Activated naive CD4-positive, alpha-beta T cell treated with anti-CD3 and anti-CD28 coated beads for 36 hours (primary cell): ENCODE data around the gene RRBP1. TPM values are rescaled to one million over a fixed set of nuclear protein-coding genes. Genes with fewer than 3 reads are reported as not detected.

Source experiments
- CTCF ChIA-PET: fragments of 350-600 bp; sonication (Branson Sonifier 250); formaldehyde crosslinking; loops from one replicate; lab custom pipeline; 2021; ENCODE audit warnings: antibody characterized with exemption; lab: Charles Lee
- DNase-seq: peaks from one replicate; pipeline ENCODE4 v3.0.0-alpha.2; 2020
- H3K27ac Mint-ChIP-seq: one replicate; pipeline ENCODE4 v1.8.0; 2021; ENCODE audit warnings: mild to moderate bottlenecking, mixed read lengths
- H3K27me3 Mint-ChIP-seq: one replicate; pipeline ENCODE4 v1.8.0; 2021; ENCODE audit warnings: low read depth, mixed read lengths
- H3K36me3 Mint-ChIP-seq: one replicate; pipeline ENCODE4 v1.8.0; 2021; ENCODE audit warnings: low read depth, mixed read lengths
- H3K4me1 Mint-ChIP-seq: one replicate; pipeline ENCODE4 v1.8.0; 2021; ENCODE audit warnings: low read depth, mixed read lengths
- H3K4me3 Mint-ChIP-seq: one replicate; pipeline ENCODE4 v1.8.0; 2021; ENCODE audit warnings: mild to moderate bottlenecking, moderate library complexity, mixed read lengths
- H3K9me3 Mint-ChIP-seq: one replicate; pipeline ENCODE4 v1.8.0; 2021; ENCODE audit warnings: mixed read lengths
- intact Hi-C: fragments of 100-400 bp; cut with micrococcal nuclease; formaldehyde crosslinking; loops from one replicate; pipeline ENCODE4 v1.15.1; 2023
- total RNA-seq, 2 experiments: library from RNA; stranded (reverse); gene quantifications; one replicate each; pipeline ENCODE4 v1.2.3, GENCODE V29; 2021

The RRBP1 gene
- total RNA-seq, 2 experiments from 2014 or later = 19.6 to 20.0 TPM

GRCh38 chr20:17705916-17706315 lies 23.9 kb upstream of the RRBP1 start:
- Mint-ChIP-seq H3K4me1 (no peaks in the 10 kb centered on the region), H3K27me3 (no peaks in the 10 kb centered on the region), H3K9me3 (no peaks in the 10 kb centered on the region), H3K4me3 (no peak overlapping the region), H3K36me3 (no peaks in the 10 kb centered on the region), H3K27ac (no peak overlapping the region)
- intact Hi-C loops = no loop called here
- DNase-seq = no peak
- CTCF ChIA-PET = interaction anchor here (1.1 kb wide), 1 partner anchor 192 kb away, joined by 4 read pairs; no protein-coding TSS in a partner anchor

DNA sequence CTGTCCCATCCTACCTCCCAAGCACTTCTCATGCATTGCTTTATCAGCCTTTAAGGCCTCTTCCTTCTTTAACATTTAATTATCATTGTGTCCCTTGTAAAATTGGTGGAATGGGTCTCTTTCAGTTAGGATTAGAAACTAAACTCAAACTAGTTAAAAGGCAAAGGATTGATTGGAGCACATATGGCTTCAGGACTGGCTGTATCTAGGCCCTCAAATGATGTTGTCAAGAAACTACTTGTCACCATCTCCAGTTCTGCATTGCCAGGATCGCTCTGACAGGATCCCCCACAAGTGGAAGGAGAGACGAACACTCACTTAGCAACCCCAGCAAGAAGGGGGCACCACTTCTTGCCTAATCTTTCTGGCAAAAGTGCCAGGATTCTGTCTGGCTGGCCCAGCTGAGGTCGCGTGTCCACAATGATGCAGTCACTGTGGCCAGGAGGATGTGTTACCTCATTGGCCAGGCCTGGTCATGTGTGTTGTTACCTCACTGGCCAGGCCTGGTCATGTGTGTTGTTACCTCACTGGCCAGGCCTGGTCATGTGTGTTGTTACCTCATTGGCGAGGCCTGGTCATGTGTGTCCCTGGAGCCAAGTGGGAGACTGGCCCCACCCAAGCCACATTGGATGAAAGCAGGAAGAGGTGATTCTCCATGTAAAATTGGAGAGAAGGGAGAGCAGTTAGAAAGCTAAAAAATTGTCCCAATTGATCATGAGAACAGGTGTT lies 22.7 kb upstream of the RRBP1 start:
- CTCF ChIA-PET = interaction anchor here (1.1 kb wide), 1 partner anchor 193 kb away, joined by 4 read pairs; no protein-coding TSS in a partner anchor

GRCh38 chr20:17701826-17702225 lies 19.8 kb upstream of the RRBP1 start:
- no peak overlapping the region for H3K27ac Mint-ChIP-seq
- H3K4me1 Mint-ChIP-seq = no peaks in the 10 kb centered on the region
- CTCF ChIA-PET = no interaction called here
- no peaks in the 10 kb centered on the region for H3K27me3 Mint-ChIP-seq
- DNase-seq = no peak
- H3K9me3 Mint-ChIP-seq = no peaks in the 10 kb centered on the region
- no peaks in the 10 kb centered on the region for H3K36me3 Mint-ChIP-seq
- intact Hi-C loops = no loop called here
- H3K4me3 Mint-ChIP-seq = no peak overlapping the region

More for the DNA sequence above, 22.7 kb upstream of the RRBP1 start:
- H3K27ac Mint-ChIP-seq = no peak overlapping the region
- H3K4me1 Mint-ChIP-seq = no peaks in the 10 kb centered on the region
- DNase-seq = no peak
- no peaks in the 10 kb centered on the region for H3K9me3 Mint-ChIP-seq
- intact Hi-C loops = no loop called here
- H3K36me3 Mint-ChIP-seq = no peaks in the 10 kb centered on the region
- no peak overlapping the region for H3K4me3 Mint-ChIP-seq
- no peaks in the 10 kb centered on the region for H3K27me3 Mint-ChIP-seq

DNA sequence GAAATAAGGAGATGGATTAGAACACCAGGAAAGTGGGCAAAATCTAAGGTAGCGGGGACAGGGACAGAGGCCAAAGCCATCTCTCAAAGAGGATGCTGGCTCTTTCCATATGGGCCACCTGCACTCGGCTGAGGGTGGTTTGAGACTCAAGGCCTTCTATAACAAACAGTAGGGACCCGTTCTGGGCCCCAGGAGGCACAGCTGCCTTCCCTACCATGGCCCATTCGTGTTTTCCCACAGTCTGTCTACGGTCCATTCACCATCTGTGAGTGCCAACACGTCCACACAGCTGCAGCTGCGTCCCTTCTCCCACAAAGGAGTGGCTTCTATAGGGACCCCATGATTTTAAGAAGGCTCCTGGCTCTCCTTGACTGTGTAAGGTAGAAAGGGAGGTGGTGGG lies 18.6 kb upstream of the RRBP1 start:
- Mint-ChIP-seq H3K27ac (no peak overlapping the region), H3K4me1 (no peaks in the 10 kb centered on the region), H3K27me3 (no peaks in the 10 kb centered on the region), H3K9me3 (no peaks in the 10 kb centered on the region), H3K4me3 (no peak overlapping the region), H3K36me3 (no peaks in the 10 kb centered on the region)
- intact Hi-C loops = no loop called here
- CTCF ChIA-PET = interaction anchor here (1.6 kb wide), 1 partner anchor 18 kb away, joined by 3 read pairs; the partner anchor contains the start of gene RRBP1
- DNase-seq = no peak

DNA sequence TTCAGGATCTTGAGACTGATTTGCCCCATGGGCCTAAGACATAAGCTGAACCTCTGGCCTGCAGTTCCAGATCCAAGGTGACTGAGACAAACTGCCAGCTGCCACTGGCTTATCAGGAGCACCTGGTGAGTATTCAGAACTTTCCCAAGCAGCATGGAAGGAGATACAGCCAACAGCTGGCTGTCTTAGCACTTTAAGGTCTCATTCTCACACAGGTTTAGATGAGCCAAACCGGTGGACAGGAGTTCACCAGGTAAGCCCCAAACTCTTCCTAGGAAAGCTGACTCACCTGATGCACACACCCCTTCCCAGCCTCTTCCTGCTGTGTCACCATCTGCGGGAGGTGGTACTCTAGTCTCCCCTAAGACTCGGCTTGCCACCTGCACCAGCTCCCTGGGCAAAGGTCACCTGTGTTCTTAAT lies 17.9 kb upstream of the RRBP1 start, which contains the start of gene BANF2:
BANF2 (plus strand) TSS at position 36 of the 421 bp plus-strand sequence. CDS start 25,060 bp downstream, outside the sequence.
- intact Hi-C loops = no loop called here
- DNase-seq = no peak
- CTCF ChIA-PET = interaction anchor here (1.6 kb wide), 1 partner anchor 17 kb away, joined by 3 read pairs; the partner anchor contains the start of gene RRBP1
- no peaks in the 10 kb centered on the region for H3K36me3 Mint-ChIP-seq
- no peaks in the 10 kb centered on the region for H3K9me3 Mint-ChIP-seq
- H3K27ac Mint-ChIP-seq = no peak within 1 kb of the TSS
- H3K4me3 Mint-ChIP-seq = no peak within 1 kb of the TSS
- H3K4me1 Mint-ChIP-seq = no peaks in the 10 kb centered on the region
- H3K27me3 Mint-ChIP-seq = no peaks in the 10 kb centered on the region

DNA sequence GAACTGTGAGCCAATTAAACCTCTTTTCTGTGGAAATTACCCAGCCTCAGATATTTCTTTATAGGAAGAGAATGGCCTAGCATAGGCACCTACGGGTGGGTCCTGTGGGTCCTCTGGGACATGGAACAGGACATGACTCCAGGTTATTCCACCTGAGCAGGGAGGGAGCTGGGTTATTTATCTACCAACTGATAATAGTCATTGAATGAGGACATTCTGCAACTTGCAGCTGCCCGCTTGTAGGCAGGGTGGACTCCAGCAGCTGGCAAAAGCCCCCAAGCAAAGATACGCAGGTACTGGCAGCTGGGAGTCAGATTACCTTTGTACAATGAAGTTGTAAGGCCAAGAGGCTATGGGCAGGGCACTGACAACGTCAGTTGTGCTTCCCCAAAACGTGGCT lies 16.3 kb upstream of the RRBP1 start:
- Mint-ChIP-seq H3K27ac (no peak overlapping the region), H3K36me3 (no peaks in the 10 kb centered on the region), H3K4me3 (no peak overlapping the region), H3K9me3 (no peaks in the 10 kb centered on the region), H3K27me3 (no peaks in the 10 kb centered on the region), H3K4me1 (no peaks in the 10 kb centered on the region)
- DNase-seq = no peak
- intact Hi-C loops = no loop called here
- CTCF ChIA-PET = interaction anchor here (0.7 to 1.1 kb wide), 2 partner anchors 11 to 1214 kb away, joined by 3 read pairs; no protein-coding TSS in a partner anchor

- H3K9me3 Mint-ChIP-seq = no peaks in the 10 kb centered on the region
Observed at GRCh38 chr20:17697171-17697570, 15.1 kb upstream of the RRBP1 start.

DNA sequence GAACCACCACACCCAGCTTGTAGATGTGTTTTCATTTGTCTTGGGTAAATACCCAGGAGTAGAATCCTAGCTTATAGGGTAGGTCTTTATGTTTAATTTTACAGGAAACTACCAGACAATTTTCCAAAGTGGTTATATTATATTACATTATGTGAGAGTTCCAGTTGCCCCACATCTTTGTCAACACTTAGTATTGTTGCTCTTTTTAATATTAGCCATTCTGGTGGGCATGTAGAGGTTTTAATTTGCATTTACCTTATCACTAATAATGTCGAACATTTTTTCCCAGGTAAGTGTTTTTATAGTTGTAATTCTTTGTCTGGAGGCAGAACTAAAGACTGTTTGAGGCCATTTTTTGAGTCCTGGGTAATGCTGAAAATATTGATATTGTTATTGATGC lies 14.2 kb upstream of the RRBP1 start:
- peaks cover 9% of the 10 kb centered on the region for H3K27me3 Mint-ChIP-seq
- DNase-seq = no peak
- H3K9me3 Mint-ChIP-seq = no peaks in the 10 kb centered on the region
- H3K4me3 Mint-ChIP-seq = no peak overlapping the region
- CTCF ChIA-PET = no interaction called here
- intact Hi-C loops = no loop called here
- H3K27ac Mint-ChIP-seq = no peak overlapping the region
- H3K36me3 Mint-ChIP-seq = no peaks in the 10 kb centered on the region
- H3K4me1 Mint-ChIP-seq = no peaks in the 10 kb centered on the region

More at GRCh38 chr20:17697171-17697570, 15.1 kb upstream of the RRBP1 start:
- Mint-ChIP-seq H3K27me3 (peaks cover 2% of the 10 kb centered on the region), H3K4me1 (no peaks in the 10 kb centered on the region), H3K27ac (no peak overlapping the region), H3K4me3 (no peak overlapping the region), H3K36me3 (no peaks in the 10 kb centered on the region)
- CTCF ChIA-PET = no interaction called here
- DNase-seq = no peak
- intact Hi-C loops = no loop called here

- intact Hi-C loops = no loop called here
- H3K36me3 Mint-ChIP-seq = no peaks in the 10 kb centered on the region
- no peaks in the 10 kb centered on the region for H3K4me1 Mint-ChIP-seq
- H3K9me3 Mint-ChIP-seq = no peaks in the 10 kb centered on the region
- peaks cover 19% of the 10 kb centered on the region for H3K27me3 Mint-ChIP-seq
- H3K27ac Mint-ChIP-seq = no peak overlapping the region
- H3K4me3 Mint-ChIP-seq = no peak overlapping the region
- CTCF ChIA-PET = interaction anchor here (1.0 kb wide), 1 partner anchor 12 kb away, joined by 4 read pairs; no protein-coding TSS in a partner anchor
- no peak for DNase-seq
Observed at GRCh38 chr20:17694767-17695166, 12.7 kb upstream of the RRBP1 start.

GRCh38 chr20:17693444-17694001 lies 11.5 kb upstream of the RRBP1 start:
- no peaks in the 10 kb centered on the region for H3K4me1 Mint-ChIP-seq
- H3K36me3 Mint-ChIP-seq = no peaks in the 10 kb centered on the region
- no peak overlapping the region for H3K27ac Mint-ChIP-seq
- intact Hi-C loops = no loop called here
- H3K9me3 Mint-ChIP-seq = no peaks in the 10 kb centered on the region
- no peak overlapping the region for H3K4me3 Mint-ChIP-seq
- DNase-seq = no peak
- CTCF ChIA-PET = interaction anchor here (0.7 kb wide), 1 partner anchor 15 kb away, joined by 3 read pairs; no protein-coding TSS in a partner anchor
- peaks cover 20% of the 10 kb centered on the region for H3K27me3 Mint-ChIP-seq

DNA sequence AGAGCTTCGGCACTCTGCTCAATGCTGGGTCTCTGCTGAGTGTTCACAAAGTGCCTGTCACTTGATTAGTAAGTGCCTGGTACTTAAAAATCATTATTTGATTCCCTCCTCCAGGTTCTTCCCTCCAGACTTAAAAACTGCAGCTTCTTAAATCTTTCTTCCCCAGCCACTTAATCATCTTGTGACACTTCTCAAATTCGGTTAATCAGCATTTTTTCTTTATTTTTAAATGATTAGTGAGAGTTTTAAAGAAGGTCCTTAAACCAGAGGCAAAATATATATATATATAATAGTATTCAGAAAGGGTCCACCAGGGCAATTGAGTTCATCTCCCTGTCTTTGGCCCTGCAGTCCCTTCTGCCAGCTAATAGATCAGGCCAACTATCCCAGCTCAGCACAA lies 9.7 kb upstream of the RRBP1 start:
- H3K27me3 Mint-ChIP-seq = peaks cover 31% of the 10 kb centered on the region
- no peaks in the 10 kb centered on the region for H3K36me3 Mint-ChIP-seq
- CTCF ChIA-PET = interaction anchor here (1.9 kb wide), 1 partner anchor 10 kb away, joined by 10 read pairs; the partner anchor contains the start of gene RRBP1
- no peak overlapping the region for H3K27ac Mint-ChIP-seq
- H3K4me1 Mint-ChIP-seq = no peaks in the 10 kb centered on the region
- H3K9me3 Mint-ChIP-seq = no peaks in the 10 kb centered on the region
- H3K4me3 Mint-ChIP-seq = no peak overlapping the region
- intact Hi-C loops = no loop called here
- no peak for DNase-seq

GRCh38 chr20:17690144-17690543 lies 8.1 kb upstream of the RRBP1 start:
- peaks cover 37% of the 10 kb centered on the region for H3K27me3 Mint-ChIP-seq
- no peak overlapping the region for H3K27ac Mint-ChIP-seq
- H3K4me3 Mint-ChIP-seq = no peak overlapping the region
- no peak for DNase-seq
- H3K9me3 Mint-ChIP-seq = no peaks in the 10 kb centered on the region
- H3K4me1 Mint-ChIP-seq = no peaks in the 10 kb centered on the region
- CTCF ChIA-PET = interaction anchor here (0.6 to 1.9 kb wide), 2 partner anchors 8 to 123 kb away, joined by 4 to 10 read pairs; partner anchors contain the start of gene RRBP1
- intact Hi-C loops = no loop called here
- no peaks in the 10 kb centered on the region for H3K36me3 Mint-ChIP-seq
